ENCODE measurements around the gene IDS. TPM values are rescaled to one million over a fixed set of nuclear protein-coding genes. Genes with fewer than 3 reads are reported as not detected.
"Not testable (repeated sequence)": the region's sequence is repeated elsewhere in the genome, so short reads cannot be mapped to it uniquely, and the experiment has no call there.

IDS gene
- total RNA-seq, 1 donor from 2014 or later: 44.9 TPM

DNA sequence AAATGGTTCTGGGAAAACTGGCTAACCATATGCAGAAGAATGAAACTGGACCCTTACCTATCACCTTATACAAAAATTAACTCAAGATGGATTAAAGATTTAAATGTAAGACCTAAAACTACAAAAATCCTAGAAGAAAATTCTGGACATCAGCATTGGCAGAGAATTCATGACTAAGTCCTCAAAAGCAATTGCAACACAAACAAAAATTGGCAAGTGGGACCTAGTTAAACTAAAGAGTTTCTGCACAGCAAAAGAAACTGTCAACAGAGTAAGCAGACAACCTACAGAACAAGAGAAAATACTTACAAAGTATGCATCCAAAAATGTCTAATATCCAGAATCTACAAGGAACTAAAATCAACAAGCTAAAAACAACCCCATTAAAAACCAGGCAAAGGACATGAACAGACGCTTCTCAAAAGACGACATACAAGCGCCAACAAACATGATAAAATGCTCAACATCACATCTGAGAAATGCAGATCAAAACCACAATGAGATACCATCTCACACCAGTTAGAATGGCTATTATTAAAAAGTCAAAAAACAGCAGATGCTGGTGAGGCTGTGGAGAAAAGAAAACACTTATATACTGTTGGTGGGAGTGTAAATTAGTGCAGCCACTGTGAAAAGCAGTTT lies 15.7 kb upstream of the IDS start:
- intact Hi-C loops (cut with micrococcal nuclease): loop anchor here (10.0 kb wide), 1 partner anchor 1374 kb away; the partner anchor contains the start of gene CD99L2
- H3K4me3 Mint-ChIP-seq, DNase-seq, H3K27ac Mint-ChIP-seq, H3K9me3 Mint-ChIP-seq, H3K27me3 Mint-ChIP-seq: not testable (repeated sequence)
- peaks cover 14% of the 10 kb centered on the region for H3K36me3 Mint-ChIP-seq (ENCODE audit: low read depth)
- peaks cover 44% of the 10 kb centered on the region for H3K4me1 Mint-ChIP-seq

DNA sequence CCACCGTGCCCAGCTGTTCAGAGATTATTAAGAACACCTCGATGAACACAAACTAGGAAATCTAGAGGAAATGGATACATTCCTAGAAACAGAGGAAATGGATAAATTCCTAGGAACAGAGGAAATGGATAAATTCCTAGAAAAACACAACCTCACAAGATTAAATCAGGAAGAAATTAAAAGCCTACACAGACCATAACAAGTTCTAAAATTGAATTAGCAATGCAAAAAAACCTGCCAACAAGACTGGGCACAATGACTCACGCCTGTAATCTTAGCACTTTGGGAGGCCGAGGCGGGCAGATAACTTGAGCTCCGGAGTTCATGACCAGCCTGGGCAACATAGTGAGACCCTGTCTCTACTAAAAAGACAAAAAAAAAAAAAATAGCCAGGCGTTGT lies 13.1 kb upstream of the IDS start:
- peaks cover 4% of the 10 kb centered on the region for H3K9me3 Mint-ChIP-seq
- H3K36me3 Mint-ChIP-seq (ENCODE audit: low read depth): peaks cover 16% of the 10 kb centered on the region
- DNase-seq: no peak
- H3K4me3 Mint-ChIP-seq: no peak overlapping the region
- no peak overlapping the region for H3K27ac Mint-ChIP-seq
- peaks cover 51% of the 10 kb centered on the region for H3K4me1 Mint-ChIP-seq
- intact Hi-C loops (cut with micrococcal nuclease): no loop called here
- no peaks in the 10 kb centered on the region for H3K27me3 Mint-ChIP-seq

DNA sequence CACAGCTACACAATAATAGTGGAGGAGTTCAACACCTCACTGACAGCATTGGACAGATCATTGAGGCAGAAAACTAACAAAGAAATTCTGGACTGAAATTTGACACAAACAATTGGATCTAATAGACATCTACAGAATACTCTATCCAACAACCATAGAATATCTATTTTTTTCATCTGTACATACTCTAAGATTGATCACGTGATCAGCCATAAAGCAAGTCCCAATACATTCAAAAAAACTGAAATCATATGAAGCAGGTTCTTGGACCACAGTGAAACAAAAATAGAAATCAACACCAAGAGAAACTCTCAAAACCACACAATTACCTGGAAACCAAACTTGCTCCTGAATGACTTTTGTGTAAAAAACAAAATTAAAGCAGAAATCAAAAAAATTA lies 12.2 kb upstream of the IDS start:
- no peaks in the 10 kb centered on the region for H3K27me3 Mint-ChIP-seq
- intact Hi-C loops (cut with micrococcal nuclease): no loop called here
- H3K36me3 Mint-ChIP-seq (ENCODE audit: low read depth): peaks cover 16% of the 10 kb centered on the region
- H3K27ac Mint-ChIP-seq: no peak overlapping the region
- H3K4me3 Mint-ChIP-seq: no peak overlapping the region
- no peak for DNase-seq
- peaks cover 4% of the 10 kb centered on the region for H3K9me3 Mint-ChIP-seq
- H3K4me1 Mint-ChIP-seq: peaks cover 50% of the 10 kb centered on the region

GRCh38 chrX:149516604-149517003 lies 11.5 kb upstream of the IDS start:
- H3K9me3 Mint-ChIP-seq: peaks cover 4% of the 10 kb centered on the region
- DNase-seq: no peak
- H3K27ac Mint-ChIP-seq: no peak overlapping the region
- intact Hi-C loops (cut with micrococcal nuclease): no loop called here
- peaks cover 47% of the 10 kb centered on the region for H3K4me1 Mint-ChIP-seq
- H3K4me3 Mint-ChIP-seq: no peak overlapping the region
- H3K36me3 Mint-ChIP-seq (ENCODE audit: low read depth): peaks cover 16% of the 10 kb centered on the region
- H3K27me3 Mint-ChIP-seq: no peaks in the 10 kb centered on the region

- H3K36me3 Mint-ChIP-seq (ENCODE audit: low read depth): peaks cover 16% of the 10 kb centered on the region
- H3K27me3 Mint-ChIP-seq: no peaks in the 10 kb centered on the region
Measured at GRCh38 chrX:149515954-149516602, 11.0 kb upstream of the IDS start.

DNA sequence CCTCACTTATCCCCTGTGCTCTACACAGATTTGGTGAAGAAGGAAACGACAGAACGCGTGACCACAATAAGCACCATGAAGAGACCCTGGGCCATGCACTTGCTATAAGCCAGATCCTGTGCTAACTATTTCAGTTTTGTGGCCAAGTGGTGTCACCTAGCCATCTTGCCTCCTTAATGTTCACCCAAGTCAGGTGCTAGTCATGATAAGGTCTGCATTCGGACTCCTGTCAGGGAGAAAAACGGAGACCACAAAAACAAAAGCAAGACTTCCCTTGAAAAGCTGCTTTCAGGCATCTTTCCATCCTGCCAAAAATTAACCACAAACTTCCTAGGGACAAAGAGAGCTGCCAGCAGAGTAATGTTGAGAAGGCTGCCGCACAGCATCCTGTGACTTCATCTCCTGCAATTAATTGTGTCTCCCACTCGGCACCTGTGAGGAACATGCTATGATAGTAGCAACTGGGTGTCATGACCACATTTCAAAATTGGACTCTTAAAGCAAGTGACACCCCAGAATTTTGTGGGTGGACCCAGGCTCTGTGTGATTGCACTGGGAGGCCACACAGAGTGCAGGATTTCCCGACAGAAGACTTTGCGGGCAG lies 8.8 kb upstream of the IDS start:
- intact Hi-C loops (cut with micrococcal nuclease): no loop called here
- peaks cover 4% of the 10 kb centered on the region for H3K9me3 Mint-ChIP-seq
- H3K36me3 Mint-ChIP-seq (ENCODE audit: low read depth): peaks cover 16% of the 10 kb centered on the region
- no peak overlapping the region for H3K27ac Mint-ChIP-seq
- H3K4me3 Mint-ChIP-seq: no peak overlapping the region
- no peak for DNase-seq
- peaks cover 36% of the 10 kb centered on the region for H3K4me1 Mint-ChIP-seq
- peaks cover 2% of the 10 kb centered on the region for H3K27me3 Mint-ChIP-seq

More at GRCh38 chrX:149515954-149516602, 11.0 kb upstream of the IDS start:
- H3K4me3 Mint-ChIP-seq: peak overlapping the region; percentile 36
- no peak for DNase-seq
- H3K27ac Mint-ChIP-seq: peak overlapping the region; percentile 71
- intact Hi-C loops (cut with micrococcal nuclease): no loop called here
- peaks cover 4% of the 10 kb centered on the region for H3K9me3 Mint-ChIP-seq
- H3K4me1 Mint-ChIP-seq: peaks cover 43% of the 10 kb centered on the region

DNA sequence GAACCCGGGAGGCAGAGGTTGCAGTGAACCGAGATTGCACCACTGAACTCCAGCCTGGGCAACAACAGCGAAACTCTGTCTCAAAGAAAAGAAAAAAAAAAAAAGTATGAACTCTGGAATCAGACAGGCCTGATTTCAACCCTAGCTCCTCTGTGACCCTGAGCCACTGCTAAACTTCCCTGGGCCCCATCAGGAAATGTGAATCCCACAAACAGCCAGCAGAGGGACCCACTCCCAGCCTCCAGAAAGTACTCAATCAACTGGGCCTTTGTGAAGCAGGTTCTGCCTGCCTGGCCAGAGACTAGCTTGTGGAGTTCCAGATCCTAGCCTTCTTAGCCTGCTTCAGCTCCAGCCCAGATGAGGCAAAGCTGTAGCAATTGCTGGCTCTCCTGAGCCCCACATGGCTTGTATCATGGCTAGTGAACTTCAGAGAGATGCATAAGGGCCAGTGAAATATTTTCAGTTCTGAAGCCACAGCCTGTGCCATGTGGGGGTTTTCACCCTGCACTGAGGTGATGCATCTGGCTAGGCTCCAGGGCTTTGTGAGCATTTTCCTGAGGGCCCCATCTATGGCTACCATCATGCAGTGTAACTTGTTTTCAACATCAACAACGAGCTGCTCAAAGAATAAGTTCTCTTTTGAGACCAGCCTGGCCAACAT lies 7.2 kb upstream of the IDS start:
- H3K4me1 Mint-ChIP-seq: peaks cover 33% of the 10 kb centered on the region
- peaks cover 2% of the 10 kb centered on the region for H3K27me3 Mint-ChIP-seq
- peaks cover 11% of the 10 kb centered on the region for H3K36me3 Mint-ChIP-seq (ENCODE audit: low read depth)
- H3K27ac Mint-ChIP-seq: peak overlapping the region; percentile 73
- intact Hi-C loops (cut with micrococcal nuclease): no loop called here
- peaks cover 4% of the 10 kb centered on the region for H3K9me3 Mint-ChIP-seq
- no peak overlapping the region for H3K4me3 Mint-ChIP-seq
- DNase-seq: peak; percentile 85

DNA sequence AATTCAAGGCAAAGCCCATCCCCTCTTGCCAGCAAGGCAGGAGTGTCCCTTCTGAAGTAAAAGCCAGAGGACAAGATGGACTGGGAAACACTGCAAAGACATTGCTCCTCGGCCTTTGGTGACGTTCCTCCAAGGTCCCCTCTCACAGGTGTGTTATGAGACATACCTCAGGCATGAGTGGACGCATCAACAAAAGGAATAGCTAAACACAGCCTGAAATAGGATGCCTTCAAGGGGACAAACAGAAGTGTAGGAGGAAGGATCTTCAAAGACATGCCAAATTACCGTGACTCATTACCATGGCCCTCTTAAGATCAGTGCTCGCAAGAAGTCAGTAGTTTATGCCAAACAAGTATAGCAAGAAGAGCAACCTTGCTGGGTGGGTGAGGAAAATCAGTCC lies 6.0 kb upstream of the IDS start:
- no peak for DNase-seq
- no peak overlapping the region for H3K27ac Mint-ChIP-seq
- intact Hi-C loops (cut with micrococcal nuclease): no loop called here
- H3K27me3 Mint-ChIP-seq: peaks cover 2% of the 10 kb centered on the region
- H3K4me3 Mint-ChIP-seq: no peak overlapping the region
- peaks cover 5% of the 10 kb centered on the region for H3K36me3 Mint-ChIP-seq (ENCODE audit: low read depth)
- peaks cover 24% of the 10 kb centered on the region for H3K4me1 Mint-ChIP-seq
- H3K9me3 Mint-ChIP-seq: no peaks in the 10 kb centered on the region

- peaks cover 23% of the 10 kb centered on the region for H3K4me1 Mint-ChIP-seq
- H3K4me3 Mint-ChIP-seq: no peak overlapping the region
- no peaks in the 10 kb centered on the region for H3K9me3 Mint-ChIP-seq
- intact Hi-C loops (cut with micrococcal nuclease): no loop called here
- peak overlapping the region; percentile 6 for H3K27ac Mint-ChIP-seq
- no peak for DNase-seq
- H3K27me3 Mint-ChIP-seq: peaks cover 2% of the 10 kb centered on the region
- H3K36me3 Mint-ChIP-seq (ENCODE audit: low read depth): no peaks in the 10 kb centered on the region
Measured at GRCh38 chrX:149510386-149510785, 5.3 kb upstream of the IDS start.

DNA sequence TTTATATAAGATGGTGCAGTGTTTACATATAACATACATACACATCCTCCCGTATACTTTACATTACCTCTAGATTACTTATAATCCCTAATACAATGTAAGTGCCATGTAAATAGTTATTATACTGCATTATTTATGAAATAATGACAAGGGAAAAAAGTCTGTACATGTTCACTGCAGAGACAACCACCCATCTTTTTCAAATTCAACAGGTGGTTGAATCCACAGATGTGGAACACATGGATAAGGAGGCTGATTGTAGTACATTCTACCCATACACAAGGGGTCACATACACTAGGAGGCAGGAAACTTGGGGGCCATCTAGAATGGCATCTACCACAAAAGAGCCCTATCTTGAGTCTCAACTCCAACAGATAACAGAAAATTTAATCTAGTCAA lies 3.4 kb upstream of the IDS start:
- Mint-ChIP-seq H3K36me3 (ENCODE audit: low read depth) (no peaks in the 10 kb centered on the region), H3K4me1 (peaks cover 23% of the 10 kb centered on the region), H3K9me3 (no peaks in the 10 kb centered on the region), H3K27me3 (peaks cover 2% of the 10 kb centered on the region), H3K27ac (no peak overlapping the region), H3K4me3 (no peak overlapping the region)
- DNase-seq: no peak
- intact Hi-C loops (cut with micrococcal nuclease): loop anchor here (10.0 kb wide), 1 partner anchor 1886 kb away; the partner anchor contains the start of gene VMA21

DNA sequence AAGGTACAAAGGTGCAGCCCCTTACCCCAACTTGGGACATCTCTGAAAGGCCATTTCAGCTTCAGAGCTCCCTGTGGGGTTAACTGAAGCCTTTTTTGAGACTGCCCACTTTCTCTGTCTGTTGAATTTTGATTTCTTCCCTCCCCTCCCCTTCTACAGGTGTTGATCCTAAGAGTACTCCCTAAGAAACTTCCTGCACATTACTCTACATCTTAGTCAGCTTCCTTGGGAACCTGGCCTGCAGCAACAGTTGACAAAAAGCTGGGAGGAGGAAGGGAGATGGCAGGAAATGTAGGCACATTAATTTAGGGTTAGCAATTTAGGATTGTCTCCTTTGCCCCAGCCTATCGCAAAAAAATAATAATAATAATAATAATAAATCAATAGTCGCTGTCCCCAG lies 1.2 kb upstream of the IDS start:
- peaks cover 2% of the 10 kb centered on the region for H3K27me3 Mint-ChIP-seq
- peaks cover 7% of the 10 kb centered on the region for H3K36me3 Mint-ChIP-seq (ENCODE audit: low read depth)
- no peak for DNase-seq
- intact Hi-C loops (cut with micrococcal nuclease): loop anchor here (10.0 kb wide), 1 partner anchor 1888 kb away; the partner anchor contains the start of gene VMA21
- H3K4me3 Mint-ChIP-seq: no peak overlapping the region
- H3K4me1 Mint-ChIP-seq: peaks cover 24% of the 10 kb centered on the region
- no peak overlapping the region for H3K27ac Mint-ChIP-seq
- no peaks in the 10 kb centered on the region for H3K9me3 Mint-ChIP-seq

- H3K9me3 Mint-ChIP-seq: no peaks in the 10 kb centered on the region
- intact Hi-C loops (cut with micrococcal nuclease): loop anchor here (2.0 to 10.0 kb wide), 2 partner anchors 33 to 1889 kb away; partner anchors contain the start of gene VMA21
- peaks cover 28% of the 10 kb centered on the region for H3K4me1 Mint-ChIP-seq
- no peak for DNase-seq
- peak overlapping the region; percentile 96 for H3K27ac Mint-ChIP-seq
- peak overlapping the region; percentile 88 for H3K4me3 Mint-ChIP-seq
- peaks cover 10% of the 10 kb centered on the region for H3K36me3 Mint-ChIP-seq (ENCODE audit: low read depth)
- peaks cover 2% of the 10 kb centered on the region for H3K27me3 Mint-ChIP-seq
Measured at GRCh38 chrX:149505671-149506070, 565 bp upstream of the IDS start.

- Mint-ChIP-seq H3K9me3 (no peaks in the 10 kb centered on the region), H3K4me3 (peak overlapping the region; percentile 88), H3K4me1 (peaks cover 35% of the 10 kb centered on the region), H3K27me3 (no peaks in the 10 kb centered on the region), H3K27ac (peak overlapping the region; percentile 96), H3K36me3 (ENCODE audit: low read depth) (peaks cover 20% of the 10 kb centered on the region)
- intact Hi-C loops (cut with micrococcal nuclease): loop anchor here (2.0 to 10.0 kb wide), 2 partner anchors 34 to 1890 kb away; partner anchors contain the start of gene VMA21
- peak; percentile 89 for DNase-seq
Measured at GRCh38 chrX:149504226-149504914, 736 bp downstream of the IDS start.
